Stimulated activated CD4-positive, alpha-beta T cell treated with anti-CD3 and anti-CD28 coated beads, Interleukin-1b, Interleukin-23, amount 100 ng/mL, for 24 hours (primary cell): ENCODE data around the gene CSNK2B.

ENCODE experiments used
- DNase-seq, 4 experiments: peaks; one replicate each; pipeline ENCODE4 v3.0.0-alpha.2; 2020; ENCODE audit warnings: low read depth in 4 of 4, low spot score in 1 of 4

CSNK2B gene

DNA sequence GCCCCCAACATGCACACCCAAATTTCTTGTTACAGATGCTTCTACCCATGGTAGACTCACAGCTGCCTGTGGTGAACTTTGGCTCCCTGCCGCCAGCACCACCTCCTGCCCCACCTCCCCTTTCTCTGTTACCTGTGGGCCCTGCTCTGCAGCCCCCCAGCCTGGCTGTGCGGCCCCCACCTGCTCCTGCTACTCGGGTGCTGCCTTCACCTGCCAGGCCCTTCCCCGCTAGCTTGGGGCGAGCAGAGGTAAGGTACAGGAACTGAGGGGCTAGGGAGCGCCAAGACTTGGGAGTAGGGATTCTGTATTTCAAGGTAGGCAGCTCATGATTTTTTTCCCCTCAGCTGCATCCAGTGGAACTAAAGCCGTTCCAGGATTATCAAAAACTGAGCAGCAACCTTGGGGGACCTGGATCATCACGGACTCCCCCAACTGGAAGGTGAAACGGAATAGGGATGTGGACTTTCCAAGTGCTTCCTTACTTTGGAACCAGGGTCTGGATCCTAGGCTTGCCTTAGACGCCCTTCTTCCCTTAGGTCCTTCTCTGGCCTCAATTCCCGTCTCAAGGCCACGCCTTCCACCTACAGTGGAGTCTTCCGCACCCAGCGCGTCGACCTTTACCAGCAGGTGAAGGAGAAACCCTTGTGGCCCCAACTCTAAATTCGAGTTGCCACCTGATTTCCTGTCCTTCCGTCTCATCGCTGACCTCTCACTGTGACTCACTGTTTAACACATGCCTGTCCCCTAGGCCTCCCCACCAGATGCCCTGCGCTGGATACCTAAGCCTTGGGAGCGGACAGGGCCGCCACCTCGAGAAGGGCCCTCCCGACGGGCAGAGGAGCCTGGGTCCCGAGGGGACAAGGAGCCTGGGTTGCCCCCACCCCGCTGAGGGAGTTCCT lies 28.9 kb upstream of the CSNK2B start:
- no peak for DNase-seq

DNA sequence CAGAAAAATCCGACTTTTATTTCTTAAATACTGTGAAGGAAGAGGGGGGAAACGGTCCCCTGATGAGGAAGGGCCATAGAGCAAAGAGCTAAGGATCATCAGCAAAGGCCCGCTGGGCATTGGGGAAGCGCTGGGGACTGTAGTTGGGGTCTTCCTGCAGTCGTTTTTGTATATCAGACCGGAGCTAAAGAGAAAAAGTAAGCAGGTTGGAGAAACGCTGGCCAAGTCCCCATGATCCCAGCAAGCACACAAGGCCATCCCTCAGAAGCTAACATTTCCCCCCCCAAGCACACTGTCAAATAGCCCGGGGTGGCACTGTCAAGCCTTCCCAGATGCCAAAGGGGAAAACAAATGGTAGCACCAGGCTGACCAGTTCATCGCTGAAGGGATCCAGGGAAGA lies 26.8 kb upstream of the CSNK2B start:
- DNase-seq, result no peak

DNA sequence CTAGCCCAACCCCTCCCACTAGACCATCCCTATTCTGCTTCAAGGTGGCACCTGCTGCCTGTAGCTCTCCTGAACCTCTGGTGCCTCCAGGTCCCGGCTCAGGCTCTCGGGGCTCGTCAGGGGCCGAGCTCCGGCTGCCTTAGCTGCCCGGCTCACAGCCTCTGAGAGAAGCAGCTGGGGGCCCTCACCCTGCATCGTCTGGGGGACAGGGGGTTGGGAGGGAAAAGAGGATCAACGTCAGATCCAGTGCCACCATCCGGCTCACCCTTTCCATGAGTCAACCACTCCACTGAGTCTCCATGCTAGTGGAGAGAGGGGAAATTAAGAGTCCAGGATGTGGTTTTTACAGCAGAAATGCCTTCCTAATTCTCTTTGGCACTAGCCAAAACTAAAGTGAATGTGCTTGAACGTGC lies 26.4 kb upstream of the CSNK2B start:
- DNase-seq, result peak in 1 of 4 experiments; percentile 27

DNA sequence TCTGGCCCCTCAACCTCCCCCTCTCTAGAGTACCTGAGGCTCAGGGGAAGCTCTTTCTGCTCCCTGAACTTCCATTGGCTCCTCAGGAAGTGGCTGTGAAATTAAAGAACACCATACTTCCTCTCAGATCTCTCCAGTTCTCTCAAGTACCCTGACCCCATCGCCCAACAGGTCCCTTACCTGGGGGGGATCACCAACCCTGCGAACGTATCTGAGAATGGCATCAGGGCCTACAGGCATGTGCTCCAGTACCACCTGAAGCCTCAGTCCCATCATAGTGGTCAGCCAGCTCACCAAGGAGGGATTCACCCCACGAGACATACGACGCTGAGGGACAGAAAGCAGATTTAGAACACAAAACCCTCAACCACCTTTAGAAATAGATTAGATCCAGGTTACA lies 25.3 kb upstream of the CSNK2B start:
- DNase-seq, result no peak

DNA sequence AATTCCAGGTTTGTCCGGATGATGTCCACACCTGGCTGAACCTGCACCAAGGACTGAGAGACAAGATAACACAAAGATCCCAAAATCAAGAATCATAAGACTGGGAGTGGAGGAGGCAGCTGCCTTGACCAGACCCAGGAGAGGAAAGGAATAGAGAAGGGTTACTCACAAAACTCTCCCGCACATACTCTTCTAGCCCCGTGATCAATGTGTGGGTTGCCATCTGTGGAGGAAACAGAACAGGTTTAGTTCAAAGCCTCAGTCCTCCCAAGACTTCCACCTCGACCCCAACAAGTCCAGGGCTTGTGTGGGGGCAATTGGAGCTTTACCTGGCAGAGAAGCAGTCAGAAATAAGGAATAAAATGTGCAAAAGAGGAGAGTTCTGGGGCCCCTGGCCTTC lies 24.5 kb upstream of the CSNK2B start:
- DNase-seq, result no peak

DNA sequence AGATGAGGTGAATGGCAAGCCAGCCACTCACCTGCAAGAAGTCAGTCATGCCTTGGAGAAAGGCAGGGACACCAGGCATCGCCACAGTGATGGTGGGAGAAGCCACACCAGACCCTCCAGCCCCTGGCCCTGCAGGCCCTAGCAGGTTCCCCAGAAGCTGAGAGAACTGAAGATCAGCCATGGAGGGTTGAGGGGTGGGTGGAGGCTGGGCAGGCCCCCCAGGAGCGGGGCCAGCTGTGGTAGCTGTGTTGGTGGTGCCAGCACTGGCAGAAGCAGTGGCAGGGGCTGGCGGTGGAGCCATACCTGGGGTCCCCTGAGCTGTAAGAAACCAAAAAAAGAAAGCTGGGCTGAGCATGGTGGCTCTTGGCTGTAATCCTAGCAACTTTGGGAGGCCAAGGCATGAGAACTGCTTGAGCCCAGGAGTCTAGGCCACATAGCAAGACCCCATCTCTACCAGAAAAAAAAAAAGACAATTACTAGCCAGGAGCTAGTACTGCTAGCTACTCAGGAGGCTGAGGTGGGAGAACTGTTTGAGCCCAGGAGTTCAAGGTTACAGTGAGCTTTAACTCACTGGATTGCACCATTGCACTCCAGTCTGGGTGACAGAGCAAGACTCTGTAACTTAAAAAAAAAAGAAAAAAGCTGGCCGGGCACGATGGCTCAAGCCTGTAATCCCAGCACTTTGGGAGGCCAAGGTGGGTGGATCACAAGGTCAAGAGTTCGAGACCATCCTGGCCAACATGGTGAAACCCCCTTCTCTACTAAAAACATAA lies 22.9 kb upstream of the CSNK2B start:
- no peak for DNase-seq

DNA sequence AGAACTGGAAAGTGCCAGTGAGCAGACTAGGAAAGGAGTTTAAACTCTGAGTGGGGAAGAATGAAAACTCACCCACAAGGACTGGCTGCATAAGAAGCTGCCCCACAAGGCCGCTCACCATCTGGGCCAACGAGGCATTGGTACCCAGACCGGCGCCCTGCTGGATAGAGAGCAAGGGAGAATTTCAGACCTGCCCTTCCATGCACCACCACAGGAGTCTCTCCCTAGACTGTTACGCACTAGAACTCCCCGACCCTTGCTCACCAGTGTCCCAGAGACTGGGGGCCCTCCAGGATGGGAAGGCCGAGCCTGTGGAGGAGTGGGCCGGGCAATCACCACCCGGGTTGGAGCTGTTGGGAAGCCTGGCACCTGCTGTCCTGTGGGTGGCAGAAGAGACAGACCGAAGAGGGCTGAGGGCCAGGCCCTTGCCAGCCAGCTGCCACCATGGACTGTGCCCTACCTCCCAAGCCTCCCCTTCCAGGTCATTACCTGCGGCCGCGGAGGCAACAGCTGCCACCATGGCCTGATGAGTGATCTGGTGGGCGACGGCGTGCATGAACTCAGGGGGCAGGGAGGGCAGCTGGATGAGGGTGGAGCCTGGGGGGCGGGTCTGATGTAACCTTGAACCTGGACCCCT lies 21.9 kb upstream of the CSNK2B start:
- DNase-seq, result no peak

DNA sequence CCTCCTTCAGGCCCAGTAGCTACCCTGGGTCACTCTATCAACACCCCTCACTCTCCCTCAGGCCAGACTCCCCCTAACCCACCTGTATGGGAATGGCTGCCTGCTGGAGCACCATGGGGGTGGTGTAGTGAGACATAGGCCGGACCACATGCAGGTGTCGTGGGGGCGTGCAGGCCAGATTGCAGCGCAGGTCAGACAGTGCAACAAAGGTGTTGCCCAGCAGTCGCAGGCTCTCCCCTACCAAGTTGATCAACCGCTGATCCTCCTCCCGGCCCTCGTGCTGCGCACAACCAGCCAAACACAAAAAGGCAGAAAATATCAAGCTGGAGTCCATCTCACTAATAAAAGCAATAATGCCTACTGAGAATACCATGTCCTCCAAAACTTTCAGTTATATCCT lies 20.6 kb upstream of the CSNK2B start:
- DNase-seq, result no peak

DNA sequence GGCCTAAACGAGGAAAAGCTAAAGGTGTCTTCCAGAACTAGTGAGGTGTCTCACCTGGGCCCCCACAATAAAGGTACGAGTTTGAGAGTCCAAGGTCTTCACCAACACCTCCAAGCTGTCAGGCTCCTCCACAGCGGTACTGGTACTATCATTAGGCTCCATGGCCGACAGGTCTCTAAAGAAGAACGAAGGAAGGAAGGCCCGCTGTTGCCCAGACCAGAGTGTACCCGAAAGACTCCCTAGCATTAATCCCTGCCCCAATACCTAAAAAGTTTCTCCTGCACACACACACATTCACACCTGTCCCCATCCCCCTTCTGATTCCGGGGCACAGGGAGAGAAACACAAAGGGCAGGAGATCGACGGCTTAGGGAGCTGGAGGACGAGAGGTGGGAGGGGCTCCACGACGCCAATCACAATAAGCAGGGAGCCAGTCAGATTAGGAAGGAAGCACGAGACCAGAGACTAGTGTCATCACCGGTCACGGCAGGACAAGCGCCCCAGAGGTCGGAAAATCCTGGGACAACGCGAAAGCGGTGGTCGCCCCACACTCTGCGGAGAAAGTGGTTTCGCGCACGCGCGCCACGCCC lies 14.2 kb upstream of the CSNK2B start:
- DNase-seq, result peak in 1 of 4 experiments; percentile 21

DNA sequence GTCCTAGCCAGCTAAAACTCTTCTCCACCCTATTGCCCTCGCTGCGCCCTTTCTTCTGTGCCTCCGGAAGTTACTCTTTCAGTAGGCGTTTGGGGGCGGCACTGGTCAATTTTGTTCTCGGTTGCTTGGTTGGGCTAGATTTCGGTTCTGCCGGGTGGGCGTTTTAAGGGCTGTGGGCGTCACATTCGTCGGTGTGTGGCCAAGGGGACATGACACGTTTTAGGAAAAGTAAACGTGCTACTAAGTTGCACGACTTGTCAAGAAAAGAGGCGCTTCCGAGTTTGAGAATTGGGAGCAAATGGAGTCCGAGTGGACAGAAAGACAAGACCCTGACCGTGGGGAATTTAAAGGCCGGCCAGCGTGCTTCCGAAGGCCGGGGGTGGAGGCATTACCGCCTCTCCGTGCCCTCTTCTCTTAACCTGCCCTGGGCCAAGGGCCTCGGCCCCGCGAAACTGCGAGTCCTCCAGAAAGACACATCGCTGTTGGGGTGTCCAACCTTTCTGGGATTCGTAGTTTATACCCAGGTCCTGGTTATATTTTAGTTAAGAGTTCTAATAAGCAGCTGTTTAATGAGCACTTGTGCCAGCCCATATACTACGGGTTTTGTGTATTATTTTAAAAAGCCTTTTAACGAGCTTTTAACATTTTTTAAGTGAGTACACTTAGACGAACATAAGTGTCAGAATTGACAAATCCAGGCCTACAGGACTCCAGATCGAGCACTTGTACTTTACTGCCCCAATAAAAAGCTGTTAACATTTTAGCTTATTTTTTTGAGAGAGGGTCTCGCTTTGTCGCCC lies 12.8 kb upstream of the CSNK2B start:
- peak in 2 of 4 experiments; percentile 72 to 84 for DNase-seq

DNA sequence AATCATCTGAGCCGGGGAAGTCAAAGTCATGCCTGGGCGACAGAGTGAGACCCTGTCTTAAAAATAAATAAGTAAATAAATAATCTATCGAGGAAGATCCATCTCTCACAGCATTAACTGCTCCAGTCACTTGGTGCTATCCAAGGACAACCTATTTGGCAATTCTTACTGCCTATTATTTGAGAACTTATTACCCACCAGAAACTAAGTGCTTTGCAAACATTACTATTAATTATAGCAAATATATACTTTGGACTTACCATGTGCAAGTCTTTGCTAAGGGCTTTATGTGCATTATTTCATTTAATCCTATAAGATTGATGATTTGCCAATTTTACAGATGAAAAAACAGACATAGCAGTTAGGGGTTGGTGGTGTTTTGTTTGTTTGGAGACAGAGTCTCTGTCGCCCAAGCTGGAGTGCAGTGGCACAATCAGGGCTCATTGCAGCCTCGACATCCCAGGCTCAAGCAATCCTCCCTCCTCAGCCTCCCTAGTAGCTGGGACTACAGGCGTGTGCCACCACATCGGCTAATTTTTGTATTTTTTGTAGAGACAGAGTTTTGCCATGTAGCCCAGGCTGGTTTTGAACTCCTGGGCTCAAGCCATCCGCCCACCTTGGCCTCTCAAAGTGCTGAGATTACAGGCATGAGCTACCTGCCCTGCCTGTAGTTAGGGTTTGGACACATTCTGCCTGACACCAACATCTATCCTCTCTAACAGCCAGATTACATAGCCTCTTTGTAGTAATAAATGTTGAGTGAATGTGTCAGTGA lies 11.1 kb upstream of the CSNK2B start:
- DNase-seq, result no peak

DNA sequence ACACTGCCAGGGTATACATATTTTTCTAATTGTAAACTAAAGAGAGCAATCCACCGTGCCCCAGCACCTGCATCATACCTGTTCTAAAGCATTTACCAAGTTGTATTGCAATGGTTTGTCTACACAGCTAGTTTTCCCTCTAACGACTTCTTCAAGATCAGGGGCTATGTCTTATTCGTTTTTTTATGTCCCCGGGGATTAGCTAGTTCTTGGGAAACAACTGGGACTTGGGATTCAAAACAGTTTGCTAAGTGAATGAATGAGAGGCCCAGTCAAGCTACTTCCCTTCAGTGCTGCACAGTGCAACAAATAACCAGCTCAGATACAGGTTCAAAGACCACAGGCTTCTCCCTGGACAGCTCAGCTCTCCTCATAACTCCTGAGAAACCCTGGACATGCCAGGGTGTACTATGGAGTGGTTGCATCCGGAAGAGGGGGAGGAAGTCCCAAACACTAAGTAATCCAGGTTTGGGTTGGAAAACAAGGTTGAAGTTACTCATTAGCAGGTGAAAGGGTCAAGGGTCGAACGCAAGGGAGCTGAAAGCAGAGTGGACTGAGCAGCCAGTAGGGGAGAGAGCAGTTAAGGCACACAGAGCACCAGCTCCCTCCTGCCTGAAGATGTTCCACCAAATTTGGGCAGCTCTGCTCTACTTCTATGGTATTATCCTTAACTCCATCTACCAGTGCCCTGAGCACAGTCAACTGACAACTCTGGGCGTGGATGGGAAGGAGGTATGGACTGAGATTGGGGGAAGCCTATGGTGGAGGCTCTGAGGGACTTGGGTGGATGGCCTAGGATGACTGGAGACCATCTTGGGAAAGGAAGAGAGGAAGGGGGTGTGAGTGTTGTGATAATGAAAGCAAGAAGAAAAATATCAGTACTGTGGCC lies 10.3 kb upstream of the CSNK2B start, which contains the start of gene APOM:
TSS of gene APOM (plus strand) at position 546 of the 889 bp plus-strand sequence. CDS start at position 619, 73 bp downstream.
- no peak for DNase-seq

DNA sequence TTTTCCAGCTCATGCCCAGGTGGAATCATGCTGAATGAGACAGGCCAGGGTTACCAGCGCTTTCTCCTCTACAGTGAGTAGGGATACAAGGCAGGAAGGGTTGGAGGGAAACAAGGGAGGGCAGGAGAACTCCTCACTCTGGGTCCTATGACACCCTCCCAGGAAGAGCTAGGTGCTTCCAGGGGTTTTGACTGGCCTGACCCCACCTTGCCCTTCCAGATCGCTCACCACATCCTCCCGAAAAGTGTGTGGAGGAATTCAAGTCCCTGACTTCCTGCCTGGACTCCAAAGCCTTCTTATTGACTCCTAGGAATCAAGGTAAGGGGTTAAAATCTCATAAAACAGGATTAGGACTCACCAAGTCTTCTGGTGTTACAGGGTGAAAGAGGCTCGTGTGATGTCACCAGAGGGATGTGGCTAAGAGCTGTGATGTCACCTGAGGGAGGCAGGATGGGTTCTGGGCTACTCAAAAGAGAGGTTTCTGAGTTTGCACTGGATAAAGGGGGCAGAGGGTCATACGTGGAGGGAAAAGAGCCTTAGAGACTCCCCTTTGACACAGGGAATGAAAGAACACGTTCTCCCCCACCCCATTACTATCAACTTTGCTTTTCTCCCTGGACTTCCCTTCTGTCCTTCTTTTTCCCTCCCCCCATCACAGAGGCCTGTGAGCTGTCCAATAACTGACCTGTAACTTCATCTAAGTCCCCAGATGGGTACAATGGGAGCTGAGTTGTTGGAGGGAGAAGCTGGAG lies 8.3 kb upstream of the CSNK2B start:
- DNase-seq, result no peak

DNA sequence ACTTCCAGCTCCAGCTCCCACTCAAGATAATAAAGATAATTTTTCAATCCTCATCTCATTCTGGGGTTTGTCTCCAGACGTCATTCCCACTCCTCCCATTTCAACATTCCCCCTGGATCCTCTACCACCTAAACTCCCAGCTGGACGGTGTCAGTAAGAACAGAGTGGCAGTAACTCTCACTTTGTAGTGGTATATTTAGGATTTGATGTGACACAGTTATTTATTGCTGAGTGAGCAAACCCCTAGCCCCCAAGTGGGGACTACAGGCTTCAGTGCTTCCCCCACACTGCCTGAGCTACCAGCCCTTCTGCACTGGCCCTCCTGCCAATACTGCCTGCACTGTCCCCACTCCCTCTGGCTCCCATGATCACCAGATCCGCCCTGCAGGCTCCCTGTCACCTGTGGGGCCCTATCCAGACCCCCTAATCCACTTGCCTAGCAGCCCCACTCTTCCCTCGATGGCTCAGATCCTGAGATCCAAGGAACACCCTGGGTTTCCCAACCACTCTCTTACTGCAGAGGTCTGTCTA lies 7.7 kb upstream of the CSNK2B start:
- DNase-seq, result no peak

DNA sequence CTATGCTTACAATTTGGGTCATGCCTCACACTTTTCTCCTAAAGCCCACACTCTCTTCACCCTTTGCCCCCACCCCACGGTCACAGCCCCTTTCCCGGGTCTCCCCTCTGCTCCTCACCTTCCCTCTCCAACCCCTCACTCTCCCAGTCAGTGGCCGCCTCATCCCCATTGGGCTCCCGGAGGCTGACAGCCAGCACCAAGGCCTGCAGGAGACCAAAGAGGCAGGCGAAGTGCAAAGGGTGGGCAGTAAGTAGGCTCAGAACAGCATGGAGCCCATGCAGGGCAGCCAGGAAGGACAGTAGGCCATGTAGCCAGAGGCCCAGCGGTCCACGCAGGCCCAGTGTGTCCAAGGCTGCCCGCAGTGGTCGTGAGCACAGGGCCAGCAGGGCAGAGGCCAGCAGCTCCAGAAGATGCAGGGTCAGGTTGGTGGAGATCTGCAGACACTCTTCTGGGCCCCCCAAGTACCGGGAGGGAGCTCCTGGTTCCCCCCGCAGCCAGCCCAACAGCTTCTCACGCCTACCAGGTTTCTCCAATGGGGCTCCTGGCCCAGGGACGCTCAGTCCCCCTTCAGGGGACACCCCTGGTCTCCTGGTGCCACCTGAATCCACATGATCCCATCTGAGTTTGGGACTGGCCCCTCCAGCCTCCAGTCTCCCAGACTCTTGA lies 6.8 kb upstream of the CSNK2B start:
- no peak for DNase-seq

DNA sequence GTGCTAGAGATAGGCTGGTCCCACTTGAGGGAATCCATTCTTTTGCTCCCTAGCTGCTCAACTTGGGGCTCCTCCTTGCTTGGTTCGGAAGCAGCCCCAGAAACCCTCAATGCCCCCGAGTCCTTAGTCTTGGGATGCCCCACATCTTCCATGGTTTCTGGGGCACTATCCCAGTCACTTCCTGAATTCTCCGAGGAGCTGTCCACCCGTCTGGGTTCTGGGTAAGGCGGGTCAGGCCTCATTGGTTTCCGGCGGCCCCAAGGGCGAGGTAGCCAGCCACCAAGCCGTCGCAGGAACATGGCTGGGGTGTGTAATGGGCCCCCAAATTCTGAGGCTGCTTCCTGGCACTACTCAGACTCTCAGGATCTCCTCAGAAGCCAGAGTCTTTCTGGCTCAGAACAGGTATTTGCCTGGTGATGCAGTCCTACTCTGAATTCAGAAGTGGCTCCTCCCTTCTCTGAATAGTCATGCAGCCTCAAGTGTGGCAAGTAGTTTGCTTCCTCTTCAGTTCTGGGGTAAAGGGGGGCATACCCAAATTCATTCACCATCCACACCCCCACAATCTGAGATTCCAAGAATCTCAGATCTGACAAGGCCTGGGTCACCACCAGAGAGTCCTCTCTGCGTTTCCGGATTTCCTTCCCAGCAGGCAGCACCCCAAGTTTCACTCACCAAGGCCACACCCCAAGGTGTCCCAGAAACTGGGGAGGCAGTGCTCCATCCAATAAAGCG lies 6.1 kb upstream of the CSNK2B start:
- DNase-seq, result no peak
